SW480 (cell line): Measurements from ENCODE around the gene GAS2L3.
A peak's percentile ranks its signal among the peaks of the same experiment; 100 is the strongest.
"Not testable (repeated sequence)": the region's sequence is repeated elsewhere in the genome, so short reads cannot be mapped to it uniquely, and the experiment has no call there.

ENCODE experiments used
- DNase-seq: peaks from one replicate; pipeline ENCODE4 v3.0.0-alpha.2; 2016; ENCODE audit warnings: low spot score

Gene GAS2L3

GRCh38 chr12:100573292-100574186 lies at the start of gene GAS2L3:
Gene GAS2L3, plus strand, starts transcription at chr12:100573684. Its CDS starts 21,221 bp downstream, at chr12:100594905.
- peak; percentile 87 for DNase-seq

GRCh38 chr12:100528034-100528433 lies 45.5 kb upstream of the GAS2L3 start:
- no peak for DNase-seq

- no peak for DNase-seq
Observed at GRCh38 chr12:100528471-100529127, 44.9 kb upstream of the GAS2L3 start.

GRCh38 chr12:100529756-100530350 lies 43.6 kb upstream of the GAS2L3 start:
- DNase-seq: no peak

- no peak for DNase-seq
Observed at GRCh38 chr12:100533376-100533775, 40.1 kb upstream of the GAS2L3 start.

- no peak for DNase-seq
Observed at GRCh38 chr12:100534625-100535227, 38.8 kb upstream of the GAS2L3 start.

GRCh38 chr12:100539202-100539601 lies 34.3 kb upstream of the GAS2L3 start:
- DNase-seq: peak; percentile 7

- no peak for DNase-seq
Observed at GRCh38 chr12:100544165-100544564, 29.3 kb upstream of the GAS2L3 start.

GRCh38 chr12:100545092-100545491 lies 28.4 kb upstream of the GAS2L3 start:
- no peak for DNase-seq

GRCh38 chr12:100553936-100554335 lies 19.5 kb upstream of the GAS2L3 start:
- no peak for DNase-seq

- peak; percentile 64 for DNase-seq
Observed at GRCh38 chr12:100554608-100555077, 18.8 kb upstream of the GAS2L3 start.

- no peak for DNase-seq
Observed at GRCh38 chr12:100555722-100556121, 17.8 kb upstream of the GAS2L3 start.

- DNase-seq: no peak
Observed at GRCh38 chr12:100557357-100557756, 16.1 kb upstream of the GAS2L3 start.

GRCh38 chr12:100559261-100559660 lies 14.2 kb upstream of the GAS2L3 start:
- not testable (repeated sequence) for DNase-seq

- DNase-seq: no peak
Observed at GRCh38 chr12:100564090-100564489, 9.4 kb upstream of the GAS2L3 start.

- DNase-seq: no peak
Observed at GRCh38 chr12:100564905-100565467, 8.5 kb upstream of the GAS2L3 start.

GRCh38 chr12:100565987-100566545 lies 7.4 kb upstream of the GAS2L3 start:
- DNase-seq: no peak

GRCh38 chr12:100566887-100567637 lies 6.4 kb upstream of the GAS2L3 start:
- DNase-seq: peak; percentile 7

- DNase-seq: no peak
Observed at GRCh38 chr12:100567945-100568344, 5.5 kb upstream of the GAS2L3 start.

GRCh38 chr12:100572184-100572583 lies 1.3 kb upstream of the GAS2L3 start:
- DNase-seq: no peak
